Stimulated activated CD4-positive, alpha-beta T cell treated with anti-CD3 and anti-CD28 coated beads, Interleukin-1b, Interleukin-23, amount 100 ng/mL, for 48 hours (primary cell): Measurements from ENCODE around the gene CPVL.

Experiments
- DNase-seq: peaks from one replicate; pipeline ENCODE4 v3.0.0-alpha.2; 2020

The CPVL gene

DNA sequence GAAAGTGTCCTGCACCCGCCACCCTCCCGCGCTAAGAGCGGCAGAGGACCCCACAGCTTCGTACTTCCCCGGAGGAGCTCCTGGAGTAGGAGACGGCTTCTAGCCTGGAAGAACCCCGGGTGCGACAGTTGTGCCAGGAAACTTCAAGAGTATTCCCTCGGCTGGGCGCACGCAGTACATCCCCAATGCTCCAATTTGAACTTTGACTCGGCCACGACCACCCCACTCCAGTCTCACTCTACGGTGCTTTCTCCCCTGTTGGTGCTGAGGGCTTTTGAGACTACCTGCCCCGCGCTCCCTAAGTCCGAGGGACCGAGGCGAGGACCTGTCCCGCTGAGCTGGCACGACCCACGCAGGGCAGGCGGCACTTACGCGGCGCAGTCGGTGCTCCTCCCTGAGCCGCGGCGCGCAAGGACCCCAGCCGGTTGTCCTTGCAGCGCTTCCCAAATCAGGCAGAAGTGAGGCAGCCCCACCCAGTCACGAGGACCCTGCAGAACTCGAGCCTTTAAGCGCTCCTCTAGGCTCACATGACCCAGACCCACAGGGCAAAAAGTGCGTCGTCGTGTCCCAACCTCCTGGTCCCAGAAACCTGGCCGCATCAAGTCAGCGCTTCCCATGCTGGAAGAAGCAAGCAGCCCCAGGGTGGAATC is at the start of gene CPVL:
Gene CPVL, minus strand, starts transcription at position 481 of the 650 bp plus-strand sequence. CDS start 25,476 bp downstream, outside the sequence.
- no peak for DNase-seq

DNA sequence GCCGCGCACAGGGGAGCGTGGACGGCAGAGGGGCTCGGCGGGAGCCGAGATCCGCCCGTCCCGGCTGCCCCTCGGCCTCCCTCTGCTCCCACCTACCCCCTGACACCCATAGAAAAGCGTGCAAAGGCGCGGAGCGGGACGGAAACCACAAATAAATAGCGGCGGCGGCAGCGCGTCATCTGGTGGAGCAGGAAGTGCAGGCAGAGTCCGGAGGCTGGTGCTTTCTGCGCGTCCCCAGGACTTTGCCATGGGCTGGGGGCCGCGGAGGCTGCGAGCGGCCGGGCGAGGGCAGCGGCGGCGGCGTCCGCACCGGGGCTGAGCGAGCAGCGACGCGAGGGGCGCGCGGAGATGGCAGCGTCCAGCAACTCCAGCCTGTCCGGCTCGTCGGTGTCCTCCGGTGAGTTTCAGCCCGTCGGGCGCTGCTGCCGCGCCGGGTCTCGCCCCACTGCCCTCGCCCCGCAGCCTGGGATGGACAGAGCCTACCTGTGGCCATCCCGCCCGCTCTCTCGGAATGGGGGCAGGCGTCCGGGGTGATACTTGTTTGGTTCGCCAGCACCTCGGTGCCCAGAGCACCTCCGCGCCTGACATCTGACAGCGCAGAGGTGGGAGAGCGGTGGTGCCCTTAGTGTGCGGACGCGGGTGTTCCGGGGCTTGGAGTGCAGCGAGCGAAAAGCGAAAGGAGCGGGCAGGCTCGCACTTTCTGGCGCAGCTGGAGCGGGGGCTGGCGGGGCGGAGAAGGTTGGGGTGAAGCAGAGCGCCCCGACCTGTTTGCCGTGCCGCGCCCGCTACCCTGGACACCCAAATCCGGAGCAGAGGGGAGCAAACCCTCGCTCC is 48.5 kb upstream of the CPVL start, which contains the start of gene CHN2:
Gene CHN2, plus strand, starts transcription at position 182 of the 834 bp plus-strand sequence.
- peak; percentile 22 for DNase-seq

DNA sequence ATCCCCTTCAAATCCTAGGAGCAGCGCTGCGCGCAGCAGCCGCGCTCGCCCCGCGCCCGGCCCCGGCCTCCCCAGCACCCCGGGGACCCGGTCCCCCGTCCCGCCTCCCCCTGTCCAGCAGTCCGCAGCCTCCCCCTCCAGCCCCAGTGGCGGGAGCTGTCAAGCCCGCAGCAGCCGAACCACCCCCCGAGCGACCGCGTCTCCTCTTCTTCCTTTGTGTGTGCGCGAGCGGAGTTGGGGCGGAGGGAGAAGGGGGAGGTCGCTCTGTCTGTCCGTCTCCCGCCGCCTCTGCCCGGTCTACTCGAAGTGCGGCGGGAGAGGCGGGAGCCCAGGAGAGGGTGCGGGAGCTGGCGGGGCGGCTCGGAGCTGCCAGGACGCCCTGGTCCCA is 47.9 kb upstream of the CPVL start:
- DNase-seq, result no peak

DNA sequence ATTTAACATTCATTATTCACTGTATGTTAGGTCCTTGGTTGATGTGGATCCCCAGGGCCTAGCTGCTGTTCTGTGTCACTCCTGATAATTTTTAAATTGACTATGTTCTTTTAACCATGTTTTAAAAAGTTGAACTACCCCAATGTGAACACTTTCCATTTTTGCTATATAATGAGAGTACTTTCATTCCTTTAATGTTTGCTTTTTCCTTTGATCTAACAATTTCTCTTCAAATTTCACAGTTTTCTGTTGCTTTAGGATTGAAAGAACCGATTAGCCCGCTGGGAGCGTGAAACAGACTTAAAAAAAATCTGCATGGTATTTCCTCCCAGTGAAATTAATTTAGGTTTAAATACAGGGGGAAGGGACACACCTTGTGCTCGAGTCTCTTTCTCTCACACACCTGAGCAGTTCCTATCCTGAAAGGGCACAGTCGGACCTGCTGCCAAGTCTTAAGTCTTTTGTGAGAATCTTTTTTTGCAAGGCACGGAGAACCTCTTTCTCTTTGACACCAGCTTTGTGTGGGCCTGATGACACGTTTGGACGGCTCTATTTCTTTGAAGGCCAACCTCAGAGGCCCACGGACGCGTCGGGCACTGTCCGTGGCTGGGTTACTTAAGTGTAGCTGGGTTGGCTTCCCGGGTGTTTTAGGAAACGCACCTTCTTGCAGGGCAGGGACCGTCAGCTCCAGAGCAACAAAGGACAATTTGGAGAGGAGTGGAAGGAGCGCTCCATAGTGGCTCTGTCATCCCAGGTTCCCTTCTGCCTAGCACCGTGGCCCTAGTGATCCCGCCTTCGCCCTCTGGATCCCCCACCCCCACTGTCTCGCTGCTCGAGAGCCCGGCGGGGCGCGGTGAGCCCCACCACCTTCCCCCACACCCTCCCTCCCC is 47.2 kb upstream of the CPVL start:
- DNase-seq, result no peak

DNA sequence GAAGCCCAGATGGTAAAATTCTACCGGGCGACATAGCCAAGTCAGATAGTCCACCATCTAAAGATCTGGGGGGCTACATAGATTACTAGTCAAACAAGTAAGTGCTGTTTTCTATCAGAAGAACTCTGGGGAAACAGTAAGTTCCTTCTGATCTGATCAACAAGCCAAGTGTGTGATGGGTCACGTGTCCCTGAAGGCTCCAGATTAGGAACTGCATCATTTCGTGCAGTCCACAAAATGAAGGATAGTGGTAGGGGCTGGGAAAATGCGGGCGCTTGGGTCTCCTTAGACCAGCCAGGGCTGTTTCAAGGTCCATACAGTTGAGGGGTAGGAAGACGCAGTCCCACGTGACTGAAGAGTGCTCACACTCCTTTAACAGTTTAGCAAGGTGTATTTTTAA is 46.5 kb upstream of the CPVL start:
- no peak for DNase-seq

DNA sequence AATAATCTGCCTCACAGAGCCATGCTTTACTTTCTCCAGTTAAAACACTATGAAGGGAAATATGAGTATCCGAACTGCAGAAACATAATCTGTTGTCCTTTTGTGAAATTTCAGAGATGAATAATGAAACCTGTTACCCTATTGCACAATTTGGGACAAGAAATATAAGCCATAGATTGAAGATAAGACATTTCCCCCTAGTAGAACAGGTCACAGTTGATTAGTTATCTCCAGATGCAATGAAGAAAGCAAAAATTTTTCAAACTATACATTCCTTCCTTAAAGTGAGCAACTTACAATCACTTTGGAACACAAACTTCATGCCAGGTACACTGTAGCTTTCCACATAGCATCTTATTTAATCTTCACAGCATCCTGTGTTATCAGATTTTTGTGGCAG is 46.0 kb upstream of the CPVL start:
- no peak for DNase-seq

DNA sequence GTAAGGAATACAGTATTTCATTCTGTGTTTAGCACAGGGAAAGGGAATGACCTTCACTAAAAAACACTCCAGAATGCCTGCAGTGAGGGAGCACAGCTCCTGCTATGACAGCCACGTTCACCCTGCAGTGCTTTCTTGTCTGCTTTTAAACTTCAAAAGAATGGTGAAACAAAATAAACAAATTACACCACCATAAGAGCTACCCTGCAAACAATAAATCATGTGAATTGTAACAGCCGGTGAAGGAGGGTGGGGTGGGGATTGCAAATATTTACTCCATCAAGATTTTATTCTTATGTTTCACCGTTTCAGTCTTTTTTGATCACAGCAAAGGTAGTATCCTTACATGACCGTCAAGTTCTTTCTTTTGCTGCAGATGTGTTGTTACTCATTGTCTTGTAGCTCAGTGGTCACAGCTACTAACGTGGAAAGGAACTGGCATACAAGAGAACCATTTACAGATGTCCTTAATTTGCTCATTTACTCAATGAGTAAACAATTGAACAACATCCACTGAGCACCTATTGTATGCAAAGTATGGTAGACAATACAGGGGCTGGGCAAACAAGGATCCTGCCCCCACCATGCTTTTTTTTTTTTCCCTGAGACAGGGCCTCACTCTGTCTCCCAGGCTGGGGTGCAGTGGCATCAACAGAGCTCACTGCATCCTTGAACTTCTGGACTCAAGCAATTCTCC is 44.2 kb upstream of the CPVL start:
- DNase-seq, result no peak

DNA sequence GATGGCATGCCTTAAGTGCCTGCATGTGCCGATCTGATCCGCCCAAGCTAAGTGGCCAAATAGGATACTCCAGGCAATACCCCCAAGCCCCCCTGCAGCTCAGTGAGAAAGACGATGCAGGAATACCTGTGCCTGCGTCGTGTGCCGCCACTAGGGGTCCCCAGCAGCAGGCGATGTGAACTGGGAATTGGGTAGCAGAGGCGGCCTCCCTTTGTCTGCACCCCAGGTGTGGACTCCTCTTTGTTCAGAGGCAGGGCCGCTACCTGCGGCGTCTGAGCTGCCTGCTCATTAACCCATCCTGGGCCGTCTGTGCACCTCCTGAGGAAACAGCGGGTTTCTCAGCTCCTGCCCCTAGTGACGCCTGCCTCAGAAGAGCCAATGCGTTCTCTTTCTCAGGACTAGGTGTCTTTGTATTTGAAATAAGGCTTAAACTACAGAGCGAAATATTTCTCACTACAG is 43.4 kb upstream of the CPVL start:
- DNase-seq, result peak; percentile 17

DNA sequence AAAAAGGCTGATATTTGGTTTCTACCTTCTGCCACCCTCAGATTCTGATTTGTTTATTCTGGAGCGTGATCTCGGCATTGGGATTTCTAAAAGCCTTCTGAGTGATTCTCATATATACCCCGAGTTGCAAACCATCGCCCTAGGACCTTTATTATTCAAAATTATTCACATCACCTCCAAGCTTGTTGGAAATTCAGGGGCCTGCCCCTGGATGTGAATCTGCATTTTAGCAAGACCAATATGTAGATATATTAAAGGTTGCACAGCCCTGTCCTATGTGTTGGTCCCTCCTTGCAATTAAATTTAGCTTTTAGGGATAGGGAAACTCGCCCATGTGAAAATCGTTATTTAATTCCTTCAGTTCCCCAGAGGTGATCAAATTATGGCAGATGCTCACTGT is 39.3 kb upstream of the CPVL start:
- DNase-seq, result no peak

DNA sequence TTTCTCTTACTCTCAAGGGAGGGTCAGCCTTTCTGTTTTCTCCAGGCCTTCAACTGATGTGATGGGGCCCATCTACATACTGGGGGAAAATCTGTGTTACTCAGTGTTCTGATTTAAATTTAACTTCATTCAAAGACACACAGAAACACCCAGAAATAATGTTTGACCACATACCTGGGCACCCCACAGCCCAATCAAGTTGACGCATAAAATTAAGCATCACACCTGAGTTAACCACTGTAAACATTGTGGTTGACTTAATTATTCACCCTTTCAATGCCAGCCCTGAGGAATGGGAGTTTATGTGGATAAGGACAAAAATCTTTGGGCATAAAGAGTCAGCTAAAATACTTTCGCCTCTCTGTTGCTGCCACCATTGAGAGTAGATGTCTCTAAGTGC is 38.3 kb upstream of the CPVL start:
- no peak for DNase-seq

DNA sequence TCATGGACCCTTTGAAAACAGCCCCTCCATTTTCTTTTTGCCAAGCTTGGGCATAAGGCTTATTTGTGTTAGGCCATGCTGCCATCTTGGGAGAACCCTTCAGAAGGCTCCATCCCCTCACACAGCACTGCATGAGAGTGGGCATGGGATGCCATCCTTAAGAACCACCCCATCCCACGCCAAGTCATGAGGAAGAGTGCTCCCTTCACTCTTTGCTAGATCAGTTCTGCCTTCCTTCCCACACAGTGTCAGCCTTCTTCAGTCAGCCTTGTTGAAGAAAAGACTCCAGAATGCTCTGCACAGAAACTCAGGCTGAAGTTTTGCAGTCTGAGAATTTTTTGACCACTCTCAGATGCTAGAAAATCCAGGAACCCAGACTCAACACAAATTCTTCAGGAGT is 32.8 kb upstream of the CPVL start:
- DNase-seq, result no peak

DNA sequence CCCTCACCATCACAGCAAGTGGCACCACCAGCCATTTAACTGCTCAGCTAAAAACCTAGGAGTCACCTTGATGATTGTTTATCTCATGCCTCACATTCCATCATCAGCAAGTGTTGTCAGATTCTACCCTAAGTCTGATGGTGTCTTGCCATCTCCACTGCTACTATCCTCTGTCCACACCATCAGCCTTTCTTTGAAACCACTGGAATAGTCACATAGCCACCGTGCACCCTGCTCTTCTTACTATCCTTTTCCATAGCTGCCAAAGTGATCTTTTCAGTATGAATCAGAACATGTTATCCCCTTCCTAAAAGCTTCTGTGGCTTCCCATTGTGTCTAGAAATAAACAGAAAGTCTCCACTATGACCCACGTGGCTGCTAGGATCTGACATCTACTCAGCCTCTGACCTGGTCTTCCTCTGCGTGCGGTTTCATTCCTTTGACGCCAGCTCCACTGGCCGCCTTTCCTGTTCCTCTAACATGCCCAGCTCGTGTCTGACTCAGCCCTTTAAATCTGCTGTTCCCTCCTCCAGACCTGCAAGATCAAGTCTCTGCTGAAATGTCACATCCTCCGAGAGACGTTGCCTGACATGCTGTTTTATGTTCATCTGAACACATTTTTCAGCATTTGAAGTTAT is 31.7 kb upstream of the CPVL start:
- DNase-seq, result peak; percentile 19

DNA sequence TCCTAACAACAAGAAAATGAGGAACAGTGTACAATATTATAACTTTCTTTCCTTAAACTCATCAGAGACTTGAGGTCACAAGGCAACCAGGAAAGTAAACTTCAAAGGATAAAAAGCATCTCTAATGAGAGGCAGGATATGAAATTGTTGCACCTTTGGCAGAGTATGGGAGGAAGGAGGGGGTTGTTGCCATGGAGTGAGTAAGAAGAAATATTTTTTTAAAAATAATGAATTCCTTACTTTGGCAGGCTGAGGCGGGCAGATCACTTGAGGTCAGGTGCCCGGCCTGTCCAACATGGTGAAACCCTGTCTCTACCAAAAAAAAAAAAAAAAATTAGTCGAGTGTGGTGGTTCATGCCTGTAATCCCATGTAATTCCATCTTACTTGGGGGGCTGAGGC is 27.1 kb upstream of the CPVL start:
- no peak for DNase-seq

DNA sequence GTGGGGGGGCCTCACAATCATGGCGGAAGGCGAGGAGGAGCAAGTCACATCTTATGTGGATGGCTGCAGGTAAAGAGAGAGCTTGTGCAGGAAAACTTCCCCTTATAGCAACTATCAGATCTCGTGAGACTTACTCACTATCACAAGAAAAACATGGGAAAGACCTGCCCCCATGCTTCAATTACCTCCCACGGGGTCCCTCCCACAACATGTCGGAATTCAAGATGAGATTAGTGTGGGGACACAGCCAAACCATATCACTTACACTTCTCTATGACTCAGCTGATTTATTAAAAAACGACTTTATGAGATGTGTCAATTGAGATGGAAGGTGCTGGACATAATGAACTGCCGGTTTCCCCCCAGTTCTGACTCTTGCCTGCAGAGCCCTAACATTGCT is 24.4 kb upstream of the CPVL start:
- DNase-seq, result no peak

DNA sequence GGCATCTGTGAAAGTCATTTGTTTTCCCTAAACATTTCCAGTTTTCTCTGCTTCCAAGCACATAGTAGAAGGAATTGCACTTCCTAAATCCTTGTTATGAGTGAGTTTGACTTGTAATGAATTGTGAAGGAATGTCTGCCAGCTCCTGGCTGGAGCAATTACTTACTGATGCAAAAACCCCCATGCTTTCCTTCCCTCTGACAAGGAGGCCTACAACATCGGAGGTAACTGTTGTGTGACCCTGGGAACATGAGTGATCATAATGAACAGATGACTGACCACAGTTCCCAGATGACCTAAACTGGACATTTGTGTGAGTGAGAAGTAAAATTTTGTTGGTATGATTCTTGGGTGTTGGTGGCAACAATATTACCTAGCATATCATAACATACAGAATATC is 21.4 kb upstream of the CPVL start:
- DNase-seq, result no peak

DNA sequence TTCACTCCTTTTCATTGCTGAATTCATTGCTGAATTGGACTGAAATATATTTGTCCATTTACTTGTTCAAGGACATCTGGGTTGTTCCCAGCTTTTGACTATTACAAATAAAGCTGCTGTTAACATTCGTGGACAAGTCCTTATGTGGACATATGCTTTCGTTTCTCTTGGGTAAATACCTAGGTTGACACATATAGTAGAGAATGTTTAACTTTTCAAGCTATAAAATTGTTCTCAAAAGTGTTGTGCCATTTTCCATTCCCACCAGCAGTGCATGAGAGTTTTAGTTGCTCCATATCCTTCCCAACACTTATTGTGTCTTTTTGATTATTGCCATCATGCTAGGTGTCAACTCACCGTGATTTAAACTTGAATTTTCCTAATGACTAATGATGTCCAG is 17.5 kb upstream of the CPVL start:
- no peak for DNase-seq

DNA sequence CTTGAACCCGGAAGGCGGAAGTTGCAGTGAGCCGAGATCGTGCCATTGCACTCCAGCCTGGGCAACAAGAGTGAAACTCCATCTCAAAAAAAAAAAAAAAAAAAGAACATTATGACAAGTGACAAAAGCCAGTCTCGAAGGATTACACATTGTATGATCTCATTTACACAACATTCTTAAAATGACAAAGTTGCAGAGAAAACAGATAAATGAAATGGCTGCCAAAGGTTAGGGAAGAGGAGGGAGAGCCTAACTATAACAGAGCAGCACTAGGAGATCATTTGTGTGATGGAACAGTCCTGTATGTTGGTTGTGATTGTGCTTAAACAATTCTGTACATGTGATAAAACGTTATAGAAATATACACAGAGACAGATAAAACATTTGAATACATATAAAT is 16.2 kb upstream of the CPVL start:
- DNase-seq, result no peak

DNA sequence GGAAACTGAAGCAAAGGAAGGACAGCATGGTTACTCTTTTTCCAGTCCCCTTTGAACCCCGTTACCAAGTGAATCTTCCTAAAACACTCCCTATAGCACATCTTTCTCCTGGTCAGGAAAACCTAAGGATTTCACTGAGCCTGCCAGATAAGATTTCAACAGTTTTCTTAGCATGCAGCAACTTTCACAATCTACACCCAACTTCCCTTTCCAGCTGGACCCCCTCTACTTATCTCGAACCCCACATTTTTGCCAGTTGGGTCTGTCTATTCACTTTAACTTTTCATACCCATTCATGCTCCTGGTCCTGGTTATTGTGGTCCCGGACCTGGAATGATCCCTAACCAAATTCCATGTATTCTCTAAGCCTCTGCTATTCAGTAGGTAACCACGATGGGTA is 14.9 kb upstream of the CPVL start:
- DNase-seq, result no peak

DNA sequence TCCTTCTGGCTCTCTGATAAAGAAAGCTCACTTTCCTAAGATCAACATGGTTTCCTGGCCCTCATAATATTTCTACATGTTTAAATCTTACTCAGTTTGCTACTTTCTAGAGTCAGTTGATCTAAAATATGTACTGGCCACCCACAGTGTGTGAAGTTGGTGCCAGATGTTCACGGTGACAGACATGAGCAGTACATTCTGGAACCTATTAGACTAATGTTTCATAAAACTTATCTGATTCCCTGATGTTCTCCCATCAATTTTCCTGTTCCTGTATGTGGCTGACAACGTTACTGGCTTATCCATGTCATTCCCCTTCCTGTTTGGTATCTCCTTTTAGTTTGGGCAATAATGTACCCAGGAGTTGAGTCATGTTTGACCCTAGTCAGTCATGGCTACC is 13.7 kb upstream of the CPVL start:
- no peak for DNase-seq

DNA sequence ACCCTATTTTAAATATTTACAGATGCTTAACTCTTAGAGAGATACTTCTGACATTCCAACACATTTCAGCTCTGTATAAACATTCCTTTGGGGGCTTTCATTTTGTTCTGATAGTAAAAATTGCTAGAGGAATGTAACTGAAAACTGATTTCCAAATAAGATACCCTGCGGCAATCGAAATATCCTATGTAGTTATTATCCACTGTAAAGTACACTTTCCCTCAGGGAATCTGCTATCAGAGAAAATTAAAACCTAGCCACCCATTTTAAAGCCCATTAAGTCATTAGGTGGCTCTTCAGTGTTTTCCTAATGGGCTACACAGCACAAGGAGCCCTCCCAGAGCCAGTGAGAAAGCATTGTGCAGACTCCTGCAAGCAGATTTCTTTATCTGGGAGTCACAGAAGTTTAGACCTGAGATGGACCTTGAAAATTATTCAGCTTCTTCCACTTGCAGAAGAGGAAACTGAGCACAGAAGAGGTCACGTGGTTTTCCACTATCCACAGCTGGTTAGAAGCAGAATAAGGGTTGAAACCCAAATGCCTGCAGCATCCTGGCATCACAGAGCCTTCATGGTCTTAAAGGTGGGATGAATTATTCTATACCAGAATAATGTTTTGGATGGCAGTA is 12.6 kb upstream of the CPVL start:
- no peak for DNase-seq

DNA sequence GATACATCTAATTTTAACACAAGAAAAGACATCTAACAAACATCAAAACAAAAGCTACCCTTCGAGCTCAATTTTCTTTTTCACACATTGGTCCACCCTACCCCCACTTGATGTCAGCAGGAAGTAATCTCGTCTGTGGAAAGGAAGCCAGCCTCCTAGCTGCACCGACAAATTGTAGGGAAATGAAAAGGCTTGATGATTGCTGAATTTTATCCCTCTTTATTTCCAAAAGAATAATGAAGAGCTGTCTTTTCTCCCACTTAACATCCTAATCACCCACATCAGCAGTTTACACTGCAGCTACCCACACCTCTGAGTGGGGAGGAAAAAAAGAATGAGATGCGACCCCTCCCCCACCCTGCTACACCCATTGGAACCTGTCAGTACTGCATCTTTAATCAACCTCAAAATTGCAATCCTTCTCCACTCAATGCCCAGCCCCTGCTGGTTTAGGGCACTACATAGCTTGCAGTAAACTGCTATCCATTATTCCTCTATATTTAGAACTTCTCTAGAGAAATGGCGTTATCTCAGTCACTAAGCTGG is 10.6 kb upstream of the CPVL start:
- no peak for DNase-seq

DNA sequence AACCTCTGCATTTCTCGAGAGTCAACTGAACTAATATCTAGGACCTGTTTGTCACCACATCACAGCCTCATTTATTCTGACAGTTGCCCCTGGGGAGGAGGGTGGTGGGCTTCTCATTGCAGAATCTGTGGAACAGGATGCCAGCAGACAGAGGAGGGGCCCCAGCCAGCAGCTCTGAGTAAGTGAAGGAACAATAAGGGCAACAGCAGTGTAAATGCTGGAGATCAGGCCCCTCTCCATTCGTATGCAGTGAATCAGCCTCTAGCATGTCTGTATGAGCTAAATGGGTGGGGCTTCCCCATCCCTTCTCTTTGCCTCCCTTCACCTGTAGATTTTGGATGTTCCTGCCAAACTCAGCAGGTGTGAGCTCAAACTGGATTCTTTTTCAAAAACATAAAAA is 7.7 kb upstream of the CPVL start:
- DNase-seq, result no peak
